ENCODE measurements around the gene TPD52L2.

- TF ChIP-seq CTCF (IDR thresholded peaks at IDR 0.05 in 4 of 5, conservative IDR thresholded peaks at IDR 0.05 in 1 of 5) (no peak), POLR2A (IDR thresholded peaks at IDR 0.05) (no peak)
Measured at GRCh38 chr20:63929071-63929470, 64.0 kb downstream of the TPD52L2 start.

Measured in gastrocnemius medialis (tissue), 4 donors.